HG03060 (cell line): ENCODE results near the gene CREB5.
A peak's percentile ranks its signal among the peaks of the same experiment; 100 is the strongest.

Experiments used
- ATAC-seq: cut with Tn5 transposase; IDR thresholded peaks from one replicate; pipeline ENCODE4 v1.9.1; 2021; ENCODE audit warnings: low read depth, moderate number of reproducible peaks; ENCODE audit not compliant: unreplicated experiment

Gene CREB5

GRCh38 chr7:28474282-28474638 lies 61.9 kb downstream of the CREB5 start:
- no peak for ATAC-seq

GRCh38 chr7:28474640-28475039 lies 62.3 kb downstream of the CREB5 start:
- no peak for ATAC-seq

- ATAC-seq: no peak
These were observed 64.7 kb downstream of the CREB5 start for GRCh38 chr7:28477041-28477442.

- no peak for ATAC-seq
These were observed 66.3 kb downstream of the CREB5 start for GRCh38 chr7:28478656-28479055.

- ATAC-seq: peak; percentile 70
These were observed 67.2 kb downstream of the CREB5 start for GRCh38 chr7:28479507-28479947.

- no peak for ATAC-seq
These were observed 68.3 kb downstream of the CREB5 start for GRCh38 chr7:28480595-28480994.

GRCh38 chr7:28481091-28481926 lies 69.0 kb downstream of the CREB5 start:
- peak; percentile 53 for ATAC-seq

GRCh38 chr7:28483112-28483511 lies 70.8 kb downstream of the CREB5 start:
- ATAC-seq: no peak

GRCh38 chr7:28483908-28484605 lies 71.7 kb downstream of the CREB5 start:
- ATAC-seq: no peak

GRCh38 chr7:28484606-28484935 lies 72.3 kb downstream of the CREB5 start:
- ATAC-seq: no peak

- no peak for ATAC-seq
These were observed 75.2 kb downstream of the CREB5 start for GRCh38 chr7:28487487-28487886.

- ATAC-seq: no peak
These were observed 75.9 kb downstream of the CREB5 start for GRCh38 chr7:28488061-28488791.

- no peak for ATAC-seq
These were observed 78.5 kb downstream of the CREB5 start for GRCh38 chr7:28490831-28491230.

GRCh38 chr7:28493477-28493876 lies 81.2 kb downstream of the CREB5 start:
- ATAC-seq: no peak

- no peak for ATAC-seq
These were observed 84.7 kb downstream of the CREB5 start for GRCh38 chr7:28497009-28497408.

GRCh38 chr7:28498636-28499035 lies 86.3 kb downstream of the CREB5 start:
- no peak for ATAC-seq

- no peak for ATAC-seq
These were observed 87.8 kb downstream of the CREB5 start for GRCh38 chr7:28500138-28500537.

GRCh38 chr7:28502408-28502807 lies 90.1 kb downstream of the CREB5 start:
- no peak for ATAC-seq

- ATAC-seq: no peak
These were observed 91.1 kb downstream of the CREB5 start for GRCh38 chr7:28503396-28503795.

- no peak for ATAC-seq
These were observed 92.7 kb downstream of the CREB5 start for GRCh38 chr7:28505014-28505413.

GRCh38 chr7:28505867-28506266 lies 93.5 kb downstream of the CREB5 start:
- ATAC-seq: no peak
